Neural crest cell (in vitro differentiated cells): ENCODE results near the gene CDH8. TPM values are rescaled to one million over a fixed set of nuclear protein-coding genes. Genes with fewer than 3 reads are reported as not detected.

Source experiments
- DNase-seq: peaks from one replicate; pipeline ENCODE4 v3.0.0; 2021; ENCODE audit warnings: low read depth, mixed read lengths, low spot score
- H3K27ac Mint-ChIP-seq: one replicate; pipeline ENCODE4 v1.8.0; 2021; ENCODE audit warnings: mild to moderate bottlenecking, mixed read lengths; ENCODE audit not compliant: unreplicated experiment
- H3K27me3 Mint-ChIP-seq: 2 replicates; pipeline ENCODE4 v1.8.0; 2021; ENCODE audit warnings: low read depth, mild to moderate bottlenecking, mixed read lengths
- H3K36me3 Mint-ChIP-seq: 2 replicates; pipeline ENCODE4 v1.8.0; 2021; ENCODE audit warnings: low read depth, mild to moderate bottlenecking, mixed read lengths
- H3K4me1 Mint-ChIP-seq: 2 replicates; pipeline ENCODE4 v1.8.0; 2021; ENCODE audit warnings: mixed read lengths
- H3K4me3 Mint-ChIP-seq: one replicate; pipeline ENCODE4 v1.8.0; 2021; ENCODE audit warnings: mild to moderate bottlenecking, mixed read lengths
- H3K9me3 Mint-ChIP-seq: 2 replicates; pipeline ENCODE4 v1.8.0; 2021; ENCODE audit warnings: mixed read lengths
- total RNA-seq: library from RNA; stranded (reverse); gene quantifications from 2 replicates; pipeline ENCODE4 v1.2.1, GENCODE V29; 2021
- TF ChIP-seq, protein P1 (sequence below): fragments of 200-600 bp; sonication (generic); conservative IDR thresholded peaks from 2 replicates; pipeline ENCODE4 v1.5.0; 2021; ENCODE audit warnings: antibody characterized with exemption, mild to moderate bottlenecking

CDH8 gene
- total RNA-seq, 1 donor from 2014 or later = 7.1 TPM

DNA sequence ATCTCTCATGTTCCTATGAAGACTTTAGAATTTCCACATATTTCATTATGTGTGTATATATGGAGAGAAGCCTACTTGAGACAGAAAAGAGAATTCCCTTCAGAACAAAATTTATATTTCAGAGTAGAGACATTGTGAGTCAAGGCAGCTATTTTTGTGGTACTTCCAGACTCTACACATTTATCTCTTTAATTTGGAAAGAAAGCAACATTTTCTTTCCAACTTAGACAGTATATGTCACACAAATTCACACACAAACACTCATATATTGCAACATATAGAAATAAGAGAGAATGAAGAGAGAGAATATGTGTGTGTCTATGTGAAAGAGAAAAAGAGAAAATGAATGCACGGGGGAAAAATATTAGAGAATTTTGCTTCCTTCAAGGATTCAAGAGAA, 158.8 kb downstream of the CDH8 start:
- TF ChIP-seq, protein P1, sequence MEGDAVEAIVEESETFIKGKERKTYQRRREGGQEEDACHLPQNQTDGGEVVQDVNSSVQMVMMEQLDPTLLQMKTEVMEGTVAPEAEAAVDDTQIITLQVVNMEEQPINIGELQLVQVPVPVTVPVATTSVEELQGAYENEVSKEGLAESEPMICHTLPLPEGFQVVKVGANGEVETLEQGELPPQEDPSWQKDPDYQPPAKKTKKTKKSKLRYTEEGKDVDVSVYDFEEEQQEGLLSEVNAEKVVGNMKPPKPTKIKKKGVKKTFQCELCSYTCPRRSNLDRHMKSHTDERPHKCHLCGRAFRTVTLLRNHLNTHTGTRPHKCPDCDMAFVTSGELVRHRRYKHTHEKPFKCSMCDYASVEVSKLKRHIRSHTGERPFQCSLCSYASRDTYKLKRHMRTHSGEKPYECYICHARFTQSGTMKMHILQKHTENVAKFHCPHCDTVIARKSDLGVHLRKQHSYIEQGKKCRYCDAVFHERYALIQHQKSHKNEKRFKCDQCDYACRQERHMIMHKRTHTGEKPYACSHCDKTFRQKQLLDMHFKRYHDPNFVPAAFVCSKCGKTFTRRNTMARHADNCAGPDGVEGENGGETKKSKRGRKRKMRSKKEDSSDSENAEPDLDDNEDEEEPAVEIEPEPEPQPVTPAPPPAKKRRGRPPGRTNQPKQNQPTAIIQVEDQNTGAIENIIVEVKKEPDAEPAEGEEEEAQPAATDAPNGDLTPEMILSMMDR = no peak
- Mint-ChIP-seq H3K27ac (no peak overlapping the region), H3K4me1 (no peaks in the 10 kb centered on the region), H3K36me3 (peaks cover 5% of the 10 kb centered on the region), H3K9me3 (peaks cover 3% of the 10 kb centered on the region), H3K4me3 (no peak overlapping the region), H3K27me3 (no peaks in the 10 kb centered on the region)
- DNase-seq = no peak

DNA sequence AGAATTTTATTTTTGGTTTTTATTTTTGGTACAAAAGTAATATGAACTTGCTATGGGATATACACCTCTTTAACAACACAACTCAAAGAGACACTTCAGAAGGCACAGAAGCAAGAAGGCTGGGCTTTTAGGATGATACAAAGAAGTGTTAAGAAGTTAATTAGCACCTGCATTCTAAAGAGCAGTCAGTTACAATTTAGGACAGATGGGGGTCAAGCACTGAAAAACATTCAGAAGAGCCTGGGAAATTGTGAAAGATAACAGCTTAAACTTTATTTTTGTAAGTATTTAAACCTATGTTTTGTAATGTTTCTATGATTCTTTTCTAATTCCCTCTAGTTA, 163.5 kb downstream of the CDH8 start:
- Mint-ChIP-seq H3K4me3 (no peak overlapping the region), H3K27ac (no peak overlapping the region), H3K27me3 (no peaks in the 10 kb centered on the region), H3K4me1 (no peaks in the 10 kb centered on the region), H3K36me3 (no peaks in the 10 kb centered on the region), H3K9me3 (no peaks in the 10 kb centered on the region)
- DNase-seq = no peak
- TF ChIP-seq, protein P1 = no peak

DNA sequence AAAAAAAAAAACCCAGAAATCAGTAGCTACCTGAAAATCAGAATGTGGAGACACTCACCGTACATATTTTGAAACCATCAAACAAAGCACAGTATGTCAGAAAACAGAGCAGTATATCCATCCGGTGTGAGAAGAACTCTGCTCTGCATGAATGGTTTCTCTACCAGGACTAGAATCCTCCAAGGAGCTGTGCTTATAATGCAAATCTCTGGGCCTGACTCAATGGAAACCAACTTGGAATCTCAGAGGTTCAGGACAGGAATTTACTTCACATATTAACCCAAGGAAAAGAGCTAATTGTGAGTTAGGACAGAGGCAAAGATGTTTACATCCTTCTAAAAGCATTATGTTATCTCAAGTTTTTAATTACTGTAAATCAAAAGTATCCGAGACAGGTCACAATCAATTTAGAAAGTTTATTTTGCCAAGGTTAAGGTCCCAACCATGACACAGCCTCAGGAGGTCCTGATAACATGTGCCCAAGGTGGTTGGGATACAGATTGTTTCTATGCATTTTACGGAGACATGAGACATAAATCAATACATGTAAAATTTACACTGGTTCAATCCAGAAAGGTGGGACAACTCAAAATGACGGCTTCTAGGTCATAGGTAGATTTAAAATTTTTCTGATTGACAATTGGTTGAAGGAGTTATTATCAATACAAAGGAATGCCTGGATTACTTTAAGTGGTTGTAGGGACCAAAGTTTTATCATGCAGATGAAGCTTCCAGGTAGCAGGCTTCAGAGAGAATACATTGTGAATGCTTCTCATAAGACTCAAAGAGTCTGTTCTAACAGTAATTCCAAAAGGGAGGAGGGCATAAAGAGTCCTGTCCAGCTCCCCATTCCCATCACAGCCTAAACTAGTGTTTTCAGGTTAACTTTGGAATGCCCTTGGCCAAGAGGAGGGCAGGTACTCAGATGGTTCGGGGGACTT, 164.1 kb downstream of the CDH8 start:
- no peaks in the 10 kb centered on the region for H3K27me3 Mint-ChIP-seq
- TF ChIP-seq, protein P1 = no peak
- H3K27ac Mint-ChIP-seq = no peak overlapping the region
- H3K36me3 Mint-ChIP-seq = no peaks in the 10 kb centered on the region
- H3K4me3 Mint-ChIP-seq = no peak overlapping the region
- no peaks in the 10 kb centered on the region for H3K4me1 Mint-ChIP-seq
- DNase-seq = no peak
- H3K9me3 Mint-ChIP-seq = no peaks in the 10 kb centered on the region

DNA sequence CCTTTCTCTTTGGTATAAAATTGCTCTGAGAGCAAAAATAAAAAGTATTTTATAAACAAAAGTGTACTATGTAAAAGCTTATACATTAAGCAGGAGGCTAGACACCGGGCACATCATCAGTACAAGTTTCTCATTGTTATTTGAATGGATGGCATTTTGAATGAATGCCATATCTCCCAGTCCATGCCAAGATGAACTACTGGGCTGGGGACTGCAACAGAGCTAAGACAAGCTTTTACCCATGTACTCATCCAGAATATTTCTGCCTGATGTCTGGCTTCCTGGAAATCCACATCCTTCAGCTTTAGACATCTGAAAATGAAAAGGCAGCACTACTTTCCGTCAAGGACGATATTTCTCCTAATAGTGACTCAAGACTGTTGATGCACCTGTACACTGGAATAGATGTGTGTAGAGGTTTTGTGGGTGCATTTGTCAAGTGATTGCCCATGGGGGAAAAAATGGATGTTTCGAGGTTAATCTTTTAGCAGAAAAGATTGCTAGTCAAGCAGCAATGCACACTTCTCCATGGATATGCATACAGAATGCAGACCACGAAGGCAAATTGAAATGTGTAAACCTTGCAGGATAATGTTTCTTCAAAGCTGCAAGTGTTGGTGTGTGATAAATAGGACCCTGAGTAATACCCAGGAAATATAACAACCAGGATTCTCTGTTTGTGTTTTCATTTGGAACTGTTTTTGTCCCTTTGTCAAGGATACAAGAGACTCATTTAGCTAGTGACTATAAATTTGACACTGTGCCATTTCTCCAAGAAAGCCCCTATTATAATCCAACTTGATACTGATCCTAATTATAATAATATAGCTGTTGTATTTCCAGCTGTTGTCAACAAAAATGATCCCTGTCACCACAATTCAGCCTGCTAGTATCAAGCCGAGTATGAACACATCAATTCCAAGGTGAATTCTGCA, 173.8 kb downstream of the CDH8 start:
- H3K36me3 Mint-ChIP-seq = no peaks in the 10 kb centered on the region
- no peaks in the 10 kb centered on the region for H3K9me3 Mint-ChIP-seq
- H3K4me3 Mint-ChIP-seq = no peak overlapping the region
- no peaks in the 10 kb centered on the region for H3K27me3 Mint-ChIP-seq
- no peaks in the 10 kb centered on the region for H3K4me1 Mint-ChIP-seq
- TF ChIP-seq, protein P1 = no peak
- DNase-seq = no peak
- H3K27ac Mint-ChIP-seq = no peak overlapping the region

DNA sequence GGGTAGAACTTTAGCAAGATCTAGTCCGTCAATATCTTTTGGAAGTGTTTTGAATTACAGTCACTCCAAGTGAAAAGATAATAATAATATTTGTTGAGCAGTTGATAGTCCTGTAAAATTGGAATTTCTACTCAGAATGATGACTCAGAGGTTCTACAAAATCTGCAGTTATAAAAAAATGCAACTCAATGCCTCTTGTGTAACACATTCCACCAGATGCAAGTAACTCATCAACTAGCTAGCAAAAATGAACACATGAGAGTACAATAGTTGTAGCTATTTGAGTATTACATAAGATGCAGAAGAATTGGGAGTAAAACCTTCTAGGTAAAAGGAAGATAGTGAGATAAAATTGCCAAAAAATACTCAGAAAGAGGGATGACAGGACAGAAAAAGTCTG, 177.2 kb downstream of the CDH8 start:
- no peaks in the 10 kb centered on the region for H3K4me1 Mint-ChIP-seq
- no peak for DNase-seq
- H3K9me3 Mint-ChIP-seq = no peaks in the 10 kb centered on the region
- TF ChIP-seq, protein P1 = no peak
- no peaks in the 10 kb centered on the region for H3K36me3 Mint-ChIP-seq
- H3K27ac Mint-ChIP-seq = no peak overlapping the region
- no peak overlapping the region for H3K4me3 Mint-ChIP-seq
- no peaks in the 10 kb centered on the region for H3K27me3 Mint-ChIP-seq
